GM23248 (cell line): ENCODE measurements around the gene KNOP1.

Experiments
- EZH2 ChIP-seq: fragments of 200-600 bp; sonication (generic); IDR thresholded peaks from 2 replicates; pipeline ENCODE4 v1.6.1; 2018; ENCODE audit warnings: antibody characterized with exemption, mild to moderate bottlenecking; ENCODE audit not compliant: insufficient read depth, poor library complexity, severe bottlenecking
- EZH2phosphoT487 ChIP-seq: fragments of 200-600 bp; sonication (generic); IDR thresholded peaks from 2 replicates; pipeline ENCODE4 v1.6.1; 2018; ENCODE audit warnings: antibody characterized with exemption, moderate library complexity, mild to moderate bottlenecking, low read depth; ENCODE audit not compliant: insufficient read depth

- TF ChIP-seq EZH2phosphoT487 (no peak), EZH2 (no peak)
Observed at GRCh38 chr16:19691161-19691711, 26.8 kb downstream of the KNOP1 start.
